Mesenteric fat pad (tissue), 1 donor: ENCODE data around the gene ARHGAP22. TPM values are rescaled to one million over a fixed set of nuclear protein-coding genes. Genes with fewer than 3 reads are reported as not detected.
"Not testable (repeated sequence)": the region's sequence is repeated elsewhere in the genome, so short reads cannot be mapped to it uniquely, and the experiment has no call there.

Source experiments
- DNase-seq: peaks from one replicate; pipeline ENCODE4 v3.0.0-alpha.2; 2020; ENCODE audit warnings: low spot score
- long read RNA-seq: library from polyadenylated mRNA; unstranded; transcript quantifications from one replicate; pipeline ENCODE4 v2.0.0, GENCODE V29; 2020
- total RNA-seq: library from RNA; stranded (reverse); fragmentation: NEBNext Ultra II Directional; extraction: Animal tissue kit (Norgen Biotek cat#: 25700); gene quantifications from one replicate; pipeline ENCODE4 v1.2.1, GENCODE V29; 2021
- donor health status: DM: yes; HTN: yes; CAD: no.

The ARHGAP22 gene
- 8.8 TPM for total RNA-seq
- long read RNA-seq, transcript ARHGAP22-205 (10 exons, 2,352 nt) = major isoform, 7 of 35 reads
- long read RNA-seq, transcript ARHGAP22-201 (10 exons, 2,751 nt) = major isoform, 7 of 35 reads
- long read RNA-seq, partial matches to known transcripts = 4 of 35 reads
- long read RNA-seq, other reads (novel, unspliced or antisense) = 15 of 35 reads

- DNase-seq = peak; percentile 89
Observed at GRCh38 chr10:48604991-48605508, at the start of gene ARHGAP22. ARHGAP22 (minus strand) TSS chr10:48605073; CDS start chr10:48604796, 277 bp downstream.

GRCh38 chr10:48653944-48654698 lies 49.2 kb upstream of the ARHGAP22 start:
- DNase-seq = no peak

- no peak for DNase-seq
Observed at GRCh38 chr10:48653347-48653746, 48.5 kb upstream of the ARHGAP22 start.

GRCh38 chr10:48652344-48652743 lies 47.5 kb upstream of the ARHGAP22 start:
- no peak for DNase-seq

- no peak for DNase-seq
Observed at GRCh38 chr10:48651839-48652238, 47.0 kb upstream of the ARHGAP22 start.

GRCh38 chr10:48651293-48651692 lies 46.4 kb upstream of the ARHGAP22 start:
- DNase-seq = no peak

- DNase-seq = no peak
Observed at GRCh38 chr10:48649349-48649944, 44.6 kb upstream of the ARHGAP22 start.

- DNase-seq = no peak
Observed at GRCh38 chr10:48648172-48648942, 43.5 kb upstream of the ARHGAP22 start.

- DNase-seq = not testable (repeated sequence)
Observed at GRCh38 chr10:48647073-48647472, 42.2 kb upstream of the ARHGAP22 start.

GRCh38 chr10:48645600-48645999 lies 40.7 kb upstream of the ARHGAP22 start:
- DNase-seq = no peak

- not testable (repeated sequence) for DNase-seq
Observed at GRCh38 chr10:48641099-48641690, 36.3 kb upstream of the ARHGAP22 start.

- no peak for DNase-seq
Observed at GRCh38 chr10:48640326-48640725, 35.5 kb upstream of the ARHGAP22 start.

- no peak for DNase-seq
Observed at GRCh38 chr10:48639632-48640031, 34.8 kb upstream of the ARHGAP22 start.

GRCh38 chr10:48638739-48639527 lies 34.1 kb upstream of the ARHGAP22 start:
- DNase-seq = no peak

- no peak for DNase-seq
Observed at GRCh38 chr10:48638158-48638557, 33.3 kb upstream of the ARHGAP22 start.

- no peak for DNase-seq
Observed at GRCh38 chr10:48636901-48637300, 32.0 kb upstream of the ARHGAP22 start.

- no peak for DNase-seq
Observed at GRCh38 chr10:48636231-48636630, 31.4 kb upstream of the ARHGAP22 start.

- no peak for DNase-seq
Observed at GRCh38 chr10:48634984-48635557, 30.2 kb upstream of the ARHGAP22 start.

- DNase-seq = no peak
Observed at GRCh38 chr10:48634198-48634983, 29.5 kb upstream of the ARHGAP22 start.
